Measurements from ENCODE around the gene XXYLT1.
A peak's percentile ranks its signal among the peaks of the same experiment; 100 is the strongest.

The XXYLT1 gene

GRCh38 chr3:195097331-195098255 is 173.4 kb downstream of the XXYLT1 start:
- Histone ChIP-seq H3K27me3 (replicated peaks in 2 of 5; ENCODE audit: control insufficient read depth in 4 of 5, insufficient read depth in 5 of 5, low read length in 4 of 5) (no peaks in the 10 kb centered on the region), H3K27ac (ENCODE audit: insufficient read depth in 1 of 2, low read depth in 1 of 2, low read length in 2 of 2, poor library complexity in 1 of 2, severe bottlenecking in 2 of 2) (no peak overlapping the region), H3K4me3 (ENCODE audit: control insufficient read depth in 1 of 7, extremely low read depth in 1 of 7, insufficient read depth in 4 of 7, low read depth in 2 of 7, low read length in 6 of 7) (no peak overlapping the region), H3K9me3 (ENCODE audit: control extremely low read depth in 1 of 5, control insufficient read depth in 4 of 5, insufficient read depth in 2 of 5, low read depth in 1 of 5, low read length in 4 of 5) (no peaks in the 10 kb centered on the region), H3K36me3 (ENCODE audit: control insufficient read depth in 4 of 4, insufficient read depth in 4 of 4, low read length in 3 of 4) (peaks cover 0 to 2% (median 0%) of the 10 kb centered on the region in 4 experiments), H3K4me1 (ENCODE audit: control extremely low read depth in 1 of 4, control insufficient read depth in 4 of 4, insufficient read depth in 4 of 4, low read length in 3 of 4) (peaks cover 9 to 69% (median 48%) of the 10 kb centered on the region in 4 experiments)
- ChIA-PET POLR2A (no interaction called here), CTCF (interaction anchor here (2.0 kb wide), 1 partner anchor 95 kb away, joined by 7 read pairs; no protein-coding TSS in a partner anchor)
- DNase-seq: no peak
- WGBS (ENCODE audit: insufficient coverage): 83% methylated on average over 11 of the region's 22 CpGs

GRCh38 chr3:195096484-195097330 is 174.3 kb downstream of the XXYLT1 start:
- ChIA-PET CTCF (interaction anchor here (1.4 kb wide), 1 partner anchor 95 kb away, joined by 5 read pairs; no protein-coding TSS in a partner anchor), POLR2A (no interaction called here)
- Histone ChIP-seq H3K4me1 (ENCODE audit: control extremely low read depth in 1 of 4, control insufficient read depth in 4 of 4, insufficient read depth in 4 of 4, low read length in 3 of 4) (peaks cover 9 to 62% (median 41%) of the 10 kb centered on the region in 4 experiments), H3K4me3 (ENCODE audit: control insufficient read depth in 1 of 7, extremely low read depth in 1 of 7, insufficient read depth in 4 of 7, low read depth in 2 of 7, low read length in 6 of 7) (no peak overlapping the region), H3K27ac (ENCODE audit: insufficient read depth in 1 of 2, low read depth in 1 of 2, low read length in 2 of 2, poor library complexity in 1 of 2, severe bottlenecking in 2 of 2) (no peak overlapping the region), H3K27me3 (replicated peaks in 2 of 5; ENCODE audit: control insufficient read depth in 4 of 5, insufficient read depth in 5 of 5, low read length in 4 of 5) (no peaks in the 10 kb centered on the region), H3K36me3 (ENCODE audit: control insufficient read depth in 4 of 4, insufficient read depth in 4 of 4, low read length in 3 of 4) (peaks cover 0 to 2% (median 0%) of the 10 kb centered on the region in 4 experiments), H3K9me3 (ENCODE audit: control extremely low read depth in 1 of 5, control insufficient read depth in 4 of 5, insufficient read depth in 2 of 5, low read depth in 1 of 5, low read length in 4 of 5) (no peaks in the 10 kb centered on the region)
- DNase-seq: no peak
- WGBS (ENCODE audit: insufficient coverage): 91% methylated on average over 13 of the region's 13 CpGs

- CTCF ChIA-PET: interaction anchor here (1.4 kb wide), 1 partner anchor 94 kb away, joined by 5 read pairs; no protein-coding TSS in a partner anchor
Measured at GRCh38 chr3:195096053-195096452, 174.9 kb downstream of the XXYLT1 start.

GRCh38 chr3:195095704-195096036 is 175.3 kb downstream of the XXYLT1 start:
- Histone ChIP-seq H3K4me3 (ENCODE audit: control insufficient read depth in 1 of 7, extremely low read depth in 1 of 7, insufficient read depth in 4 of 7, low read depth in 2 of 7, low read length in 6 of 7) (no peak overlapping the region), H3K27me3 (replicated peaks in 2 of 5; ENCODE audit: control insufficient read depth in 4 of 5, insufficient read depth in 5 of 5, low read length in 4 of 5) (no peaks in the 10 kb centered on the region), H3K9me3 (ENCODE audit: control extremely low read depth in 1 of 5, control insufficient read depth in 4 of 5, insufficient read depth in 2 of 5, low read depth in 1 of 5, low read length in 4 of 5) (no peaks in the 10 kb centered on the region), H3K4me1 (ENCODE audit: control extremely low read depth in 1 of 4, control insufficient read depth in 4 of 4, insufficient read depth in 4 of 4, low read length in 3 of 4) (peaks cover under 1 to 53% (median 32%) of the 10 kb centered on the region in 4 experiments), H3K36me3 (ENCODE audit: control insufficient read depth in 4 of 4, insufficient read depth in 4 of 4, low read length in 3 of 4) (peaks cover 0 to 2% (median 0%) of the 10 kb centered on the region in 4 experiments), H3K27ac (ENCODE audit: insufficient read depth in 1 of 2, low read depth in 1 of 2, low read length in 2 of 2, poor library complexity in 1 of 2, severe bottlenecking in 2 of 2) (no peak overlapping the region)
- ChIA-PET CTCF (interaction anchor here (0.7 to 1.4 kb wide), 2 partner anchors 85 to 93 kb away, joined by 3 to 5 read pairs; no protein-coding TSS in a partner anchor), POLR2A (no interaction called here)
- no peak for DNase-seq
- 80% methylated on average over 3 of the region's 7 CpGs for WGBS (ENCODE audit: insufficient coverage)

More at GRCh38 chr3:195096053-195096452, 174.9 kb downstream of the XXYLT1 start:
- H3K36me3 ChIP-seq (ENCODE audit: control insufficient read depth in 4 of 4, insufficient read depth in 4 of 4, low read length in 3 of 4): peaks cover 0 to 2% (median 0%) of the 10 kb centered on the region in 4 experiments
- H3K4me1 ChIP-seq (ENCODE audit: control extremely low read depth in 1 of 4, control insufficient read depth in 4 of 4, insufficient read depth in 4 of 4, low read length in 3 of 4): peaks cover 5 to 57% (median 36%) of the 10 kb centered on the region in 4 experiments
- H3K27ac ChIP-seq (ENCODE audit: insufficient read depth in 1 of 2, low read depth in 1 of 2, low read length in 2 of 2, poor library complexity in 1 of 2, severe bottlenecking in 2 of 2): no peak overlapping the region
- POLR2A ChIA-PET: no interaction called here
- no peak for DNase-seq
- H3K27me3 ChIP-seq (replicated peaks in 2 of 5; ENCODE audit: control insufficient read depth in 4 of 5, insufficient read depth in 5 of 5, low read length in 4 of 5): no peaks in the 10 kb centered on the region
- no peak overlapping the region for H3K4me3 ChIP-seq (ENCODE audit: control insufficient read depth in 1 of 7, extremely low read depth in 1 of 7, insufficient read depth in 4 of 7, low read depth in 2 of 7, low read length in 6 of 7)
- no peaks in the 10 kb centered on the region for H3K9me3 ChIP-seq (ENCODE audit: control extremely low read depth in 1 of 5, control insufficient read depth in 4 of 5, insufficient read depth in 2 of 5, low read depth in 1 of 5, low read length in 4 of 5)
- 98% methylated on average over 7 of the region's 11 CpGs for WGBS (ENCODE audit: insufficient coverage)

- Histone ChIP-seq H3K4me1 (ENCODE audit: control extremely low read depth in 1 of 4, control insufficient read depth in 4 of 4, insufficient read depth in 4 of 4, low read length in 3 of 4) (peaks cover 0 to 48% (median 27%) of the 10 kb centered on the region in 4 experiments), H3K27me3 (replicated peaks in 2 of 5; ENCODE audit: control insufficient read depth in 4 of 5, insufficient read depth in 5 of 5, low read length in 4 of 5) (no peaks in the 10 kb centered on the region), H3K9me3 (ENCODE audit: control extremely low read depth in 1 of 5, control insufficient read depth in 4 of 5, insufficient read depth in 2 of 5, low read depth in 1 of 5, low read length in 4 of 5) (no peaks in the 10 kb centered on the region), H3K27ac (ENCODE audit: insufficient read depth in 1 of 2, low read depth in 1 of 2, low read length in 2 of 2, poor library complexity in 1 of 2, severe bottlenecking in 2 of 2) (no peak overlapping the region), H3K36me3 (ENCODE audit: control insufficient read depth in 4 of 4, insufficient read depth in 4 of 4, low read length in 3 of 4) (peaks cover 0 to 2% (median 0%) of the 10 kb centered on the region in 4 experiments), H3K4me3 (ENCODE audit: control insufficient read depth in 1 of 7, extremely low read depth in 1 of 7, insufficient read depth in 4 of 7, low read depth in 2 of 7, low read length in 6 of 7) (no peak overlapping the region)
- DNase-seq: peak in 2 of 3 donors; percentile 54 to 59
- ChIA-PET POLR2A (no interaction called here), CTCF (interaction anchor here (0.7 to 1.4 kb wide), 3 partner anchors 12 to 93 kb away, joined by 3 to 5 read pairs (median 3); no protein-coding TSS in a partner anchor)
- 91% methylated on average over 16 of the region's 19 CpGs for WGBS (ENCODE audit: insufficient coverage)
Measured at GRCh38 chr3:195095035-195095703, 175.8 kb downstream of the XXYLT1 start.

GRCh38 chr3:195094191-195094921 is 176.6 kb downstream of the XXYLT1 start:
- Histone ChIP-seq H3K36me3 (ENCODE audit: control insufficient read depth in 4 of 4, insufficient read depth in 4 of 4, low read length in 3 of 4) (peaks cover 0 to 2% (median 0%) of the 10 kb centered on the region in 4 experiments), H3K9me3 (ENCODE audit: control extremely low read depth in 1 of 5, control insufficient read depth in 4 of 5, insufficient read depth in 2 of 5, low read depth in 1 of 5, low read length in 4 of 5) (no peaks in the 10 kb centered on the region), H3K27ac (ENCODE audit: insufficient read depth in 1 of 2, low read depth in 1 of 2, low read length in 2 of 2, poor library complexity in 1 of 2, severe bottlenecking in 2 of 2) (peak overlapping the region in 1 of 2 experiments; percentile 14), H3K4me3 (ENCODE audit: control insufficient read depth in 1 of 7, extremely low read depth in 1 of 7, insufficient read depth in 4 of 7, low read depth in 2 of 7, low read length in 6 of 7) (peak overlapping the region in 2 of 7 experiments; percentile 32 to 59), H3K4me1 (ENCODE audit: control extremely low read depth in 1 of 4, control insufficient read depth in 4 of 4, insufficient read depth in 4 of 4, low read length in 3 of 4) (peaks cover 0 to 44% (median 25%) of the 10 kb centered on the region in 4 experiments), H3K27me3 (replicated peaks in 2 of 5; ENCODE audit: control insufficient read depth in 4 of 5, insufficient read depth in 5 of 5, low read length in 4 of 5) (no peaks in the 10 kb centered on the region)
- CTCF ChIA-PET: interaction anchor here (0.9 to 1.2 kb wide), 2 partner anchors 13 to 412 kb away, joined by 3 to 4 read pairs; no protein-coding TSS in a partner anchor
- 84% methylated on average over 28 of the region's 32 CpGs for WGBS (ENCODE audit: insufficient coverage)
- DNase-seq: peak in 2 of 3 donors; percentile 57 to 73
- POLR2A ChIA-PET: no interaction called here
